HepG2 (cell line): ENCODE data around the gene KITLG. TPM values are rescaled to one million over a fixed set of nuclear protein-coding genes. Genes with fewer than 3 reads are reported as not detected.

Source experiments
- CC2D1A ChIP-seq: sonication (generic); formaldehyde crosslinking; IDR thresholded peaks from 2 replicates; pipeline ENCODE4 v1.8.1; 2023; ENCODE audit warnings: mild to moderate bottlenecking, missing genetic modification reagents
- CCAR2 ChIP-seq: fragments of 200-400 bp; formaldehyde crosslinking; optimal IDR thresholded peaks from 2 replicates; pipeline ENCODE3; 2018; ENCODE audit warnings: low read depth, mild to moderate bottlenecking, low read length, moderate library complexity
- ZNF234 ChIP-seq: sonication (generic); formaldehyde crosslinking; conservative IDR thresholded peaks from 2 replicates; pipeline ENCODE4 v1.5.1; 2020; ENCODE audit warnings: mild to moderate bottlenecking, missing genetic modification reagents
- ZNF883 ChIP-seq: sonication (generic); formaldehyde crosslinking; IDR thresholded peaks from 2 replicates; pipeline ENCODE4 v1.5.1; 2020; ENCODE audit warnings: mild to moderate bottlenecking, missing genetic modification reagents; ENCODE audit errors: not compliant biosample characterization
- polyA plus RNA-seq, 8 experiments: library from polyadenylated mRNA; depleted of rRNA in 3 of 8; stranded (reverse) in 7 of 8; unstranded in 1 of 8; fragments of >200 nt; fragmentation: Illumina TruSeq in 4 of 8; extraction: Trizol in 4 of 8; gene quantifications; 2 replicates each; pipeline versions ENCODE4 v1.2.1 to v1.2.3, GENCODE V29; 2011 to 2016; ENCODE audit warnings: low read depth in 4 of 8, missing spikeins in 1 of 8, mixed read lengths in 1 of 8; ENCODE audit not compliant: insufficient read depth in 1 of 8
- total RNA-seq, 5 experiments: library from RNA; depleted of rRNA; stranded (reverse); fragments of >200 nt; fragmentation: Illumina TruSeq; extraction: Trizol; gene quantifications; 2 replicates each; pipeline ENCODE4 v1.2.3, GENCODE V29; 2016; ENCODE audit warnings: low read depth in 1 of 5
- TF ChIP-seq, protein P1 (sequence below), 2 experiments: fragments of 450-650 bp in 1 of 2; sonication (generic) in 1 of 2; formaldehyde crosslinking in 1 of 2; IDR thresholded peaks; 2 replicates each; pipeline versions ENCODE4 v1.6.1 to v1.8.0; 2016 to 2022; ENCODE audit warnings: antibody characterized with exemption in 1 of 2, mild to moderate bottlenecking in 1 of 2, missing genetic modification reagents in 1 of 2
- TF ChIP-seq, protein P2 (sequence below): IDR thresholded peaks from 2 replicates; pipeline ENCODE4 v1.6.1; 2016

KITLG gene
- total and polyA plus RNA-seq, 2 of the 13 experiments (the other 11 are each of a cell fraction or from before 2014, with no cell fraction given) = 0.66 to 4.3 TPM

DNA sequence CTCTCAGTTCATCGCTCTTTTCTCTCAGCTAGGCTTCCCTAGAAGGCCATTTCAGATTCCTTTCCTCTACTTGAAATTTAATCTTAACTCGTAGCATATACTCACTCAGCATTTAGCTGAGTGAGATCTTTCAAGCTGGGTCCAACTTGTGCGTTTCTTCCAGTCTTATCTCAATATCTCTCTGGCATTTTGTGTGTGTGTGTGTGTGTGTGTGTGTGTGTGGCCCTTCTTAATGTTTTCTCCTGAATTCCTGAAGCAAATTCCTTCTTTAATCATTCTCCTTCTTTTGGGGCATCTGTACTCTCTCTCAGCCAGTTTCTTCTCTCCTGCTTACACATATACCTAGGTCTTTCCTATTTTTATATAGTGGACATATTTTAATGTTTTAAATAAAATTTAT, 129.1 kb downstream of the KITLG start (continued):
- TF ChIP-seq, protein P1, sequence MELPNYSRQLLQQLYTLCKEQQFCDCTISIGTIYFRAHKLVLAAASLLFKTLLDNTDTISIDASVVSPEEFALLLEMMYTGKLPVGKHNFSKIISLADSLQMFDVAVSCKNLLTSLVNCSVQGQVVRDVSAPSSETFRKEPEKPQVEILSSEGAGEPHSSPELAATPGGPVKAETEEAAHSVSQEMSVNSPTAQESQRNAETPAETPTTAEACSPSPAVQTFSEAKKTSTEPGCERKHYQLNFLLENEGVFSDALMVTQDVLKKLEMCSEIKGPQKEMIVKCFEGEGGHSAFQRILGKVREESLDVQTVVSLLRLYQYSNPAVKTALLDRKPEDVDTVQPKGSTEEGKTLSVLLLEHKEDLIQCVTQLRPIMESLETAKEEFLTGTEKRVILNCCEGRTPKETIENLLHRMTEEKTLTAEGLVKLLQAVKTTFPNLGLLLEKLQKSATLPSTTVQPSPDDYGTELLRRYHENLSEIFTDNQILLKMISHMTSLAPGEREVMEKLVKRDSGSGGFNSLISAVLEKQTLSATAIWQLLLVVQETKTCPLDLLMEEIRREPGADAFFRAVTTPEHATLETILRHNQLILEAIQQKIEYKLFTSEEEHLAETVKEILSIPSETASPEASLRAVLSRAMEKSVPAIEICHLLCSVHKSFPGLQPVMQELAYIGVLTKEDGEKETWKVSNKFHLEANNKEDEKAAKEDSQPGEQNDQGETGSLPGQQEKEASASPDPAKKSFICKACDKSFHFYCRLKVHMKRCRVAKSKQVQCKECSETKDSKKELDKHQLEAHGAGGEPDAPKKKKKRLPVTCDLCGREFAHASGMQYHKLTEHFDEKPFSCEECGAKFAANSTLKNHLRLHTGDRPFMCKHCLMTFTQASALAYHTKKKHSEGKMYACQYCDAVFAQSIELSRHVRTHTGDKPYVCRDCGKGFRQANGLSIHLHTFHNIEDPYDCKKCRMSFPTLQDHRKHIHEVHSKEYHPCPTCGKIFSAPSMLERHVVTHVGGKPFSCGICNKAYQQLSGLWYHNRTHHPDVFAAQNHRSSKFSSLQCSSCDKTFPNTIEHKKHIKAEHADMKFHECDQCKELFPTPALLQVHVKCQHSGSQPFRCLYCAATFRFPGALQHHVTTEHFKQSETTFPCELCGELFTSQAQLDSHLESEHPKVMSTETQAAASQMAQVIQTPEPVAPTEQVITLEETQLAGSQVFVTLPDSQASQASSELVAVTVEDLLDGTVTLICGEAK (IDR thresholded peaks at IDR 0.05) = no peak
- TF ChIP-seq, protein P1 (CRISPR knock-in tag; IDR thresholded peaks at IDR 0.05) = no peak
- TF ChIP-seq ZNF234 (CRISPR knock-in tag) (no peak), CC2D1A (CRISPR knock-in tag) (no peak), ZNF883 (CRISPR knock-in tag) (no peak), CCAR2 (no peak)
- TF ChIP-seq, protein P2, sequence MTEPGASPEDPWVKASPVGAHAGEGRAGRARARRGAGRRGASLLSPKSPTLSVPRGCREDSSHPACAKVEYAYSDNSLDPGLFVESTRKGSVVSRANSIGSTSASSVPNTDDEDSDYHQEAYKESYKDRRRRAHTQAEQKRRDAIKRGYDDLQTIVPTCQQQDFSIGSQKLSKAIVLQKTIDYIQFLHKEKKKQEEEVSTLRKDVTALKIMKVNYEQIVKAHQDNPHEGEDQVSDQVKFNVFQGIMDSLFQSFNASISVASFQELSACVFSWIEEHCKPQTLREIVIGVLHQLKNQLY (CRISPR knock-in tag) = no peak
